Cardiac fibroblast (primary cell): ENCODE data around the gene PARD6G.

Experiments used
- DNase-seq, 2 donors: peaks; one replicate each; pipeline versions ENCODE4 v3.0.0 to v3.0.0-alpha.2; 2010; ENCODE audit warnings: low read depth in 2 of 2
- H3K4me3 ChIP-seq, 2 donors: replicated peaks in 1 of 2; 1 replicate in 1 of 2; 2 replicates in 1 of 2; pipeline ENCODE4 v1.5.1; 2011; ENCODE audit warnings: low read depth in 2 of 2, low read length in 2 of 2, mild to moderate bottlenecking in 2 of 2, moderate library complexity in 1 of 2
- TF ChIP-seq, protein P1 (sequence below): IDR thresholded peaks from one replicate; pipeline ENCODE4 v1.5.1; 2011; ENCODE audit warnings: low read depth, mild to moderate bottlenecking, low read length, inconsistent platforms

PARD6G gene

DNA sequence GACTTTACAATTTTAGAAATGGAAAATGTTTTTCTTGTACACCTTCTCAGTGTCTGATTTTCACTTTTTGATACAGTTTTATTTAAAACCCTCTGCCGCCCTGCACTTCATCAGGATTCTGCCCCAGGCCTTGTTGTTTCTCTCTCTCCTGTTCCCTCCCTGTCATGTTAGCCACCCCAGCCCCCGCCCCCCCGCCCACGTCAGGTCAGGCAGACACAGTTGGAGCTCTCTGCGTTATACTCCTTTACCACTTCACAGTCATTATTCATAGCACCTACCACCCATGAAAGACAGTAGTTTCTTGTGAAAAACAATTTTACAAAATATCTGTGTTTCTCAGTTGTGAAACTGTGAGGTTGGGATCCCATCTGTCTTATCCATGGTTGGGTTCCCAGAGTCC is 116.8 kb downstream of the PARD6G start:
- DNase-seq: no peak
- H3K4me3 ChIP-seq: no peak overlapping the region
- TF ChIP-seq, protein P1, sequence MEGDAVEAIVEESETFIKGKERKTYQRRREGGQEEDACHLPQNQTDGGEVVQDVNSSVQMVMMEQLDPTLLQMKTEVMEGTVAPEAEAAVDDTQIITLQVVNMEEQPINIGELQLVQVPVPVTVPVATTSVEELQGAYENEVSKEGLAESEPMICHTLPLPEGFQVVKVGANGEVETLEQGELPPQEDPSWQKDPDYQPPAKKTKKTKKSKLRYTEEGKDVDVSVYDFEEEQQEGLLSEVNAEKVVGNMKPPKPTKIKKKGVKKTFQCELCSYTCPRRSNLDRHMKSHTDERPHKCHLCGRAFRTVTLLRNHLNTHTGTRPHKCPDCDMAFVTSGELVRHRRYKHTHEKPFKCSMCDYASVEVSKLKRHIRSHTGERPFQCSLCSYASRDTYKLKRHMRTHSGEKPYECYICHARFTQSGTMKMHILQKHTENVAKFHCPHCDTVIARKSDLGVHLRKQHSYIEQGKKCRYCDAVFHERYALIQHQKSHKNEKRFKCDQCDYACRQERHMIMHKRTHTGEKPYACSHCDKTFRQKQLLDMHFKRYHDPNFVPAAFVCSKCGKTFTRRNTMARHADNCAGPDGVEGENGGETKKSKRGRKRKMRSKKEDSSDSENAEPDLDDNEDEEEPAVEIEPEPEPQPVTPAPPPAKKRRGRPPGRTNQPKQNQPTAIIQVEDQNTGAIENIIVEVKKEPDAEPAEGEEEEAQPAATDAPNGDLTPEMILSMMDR: no peak

DNA sequence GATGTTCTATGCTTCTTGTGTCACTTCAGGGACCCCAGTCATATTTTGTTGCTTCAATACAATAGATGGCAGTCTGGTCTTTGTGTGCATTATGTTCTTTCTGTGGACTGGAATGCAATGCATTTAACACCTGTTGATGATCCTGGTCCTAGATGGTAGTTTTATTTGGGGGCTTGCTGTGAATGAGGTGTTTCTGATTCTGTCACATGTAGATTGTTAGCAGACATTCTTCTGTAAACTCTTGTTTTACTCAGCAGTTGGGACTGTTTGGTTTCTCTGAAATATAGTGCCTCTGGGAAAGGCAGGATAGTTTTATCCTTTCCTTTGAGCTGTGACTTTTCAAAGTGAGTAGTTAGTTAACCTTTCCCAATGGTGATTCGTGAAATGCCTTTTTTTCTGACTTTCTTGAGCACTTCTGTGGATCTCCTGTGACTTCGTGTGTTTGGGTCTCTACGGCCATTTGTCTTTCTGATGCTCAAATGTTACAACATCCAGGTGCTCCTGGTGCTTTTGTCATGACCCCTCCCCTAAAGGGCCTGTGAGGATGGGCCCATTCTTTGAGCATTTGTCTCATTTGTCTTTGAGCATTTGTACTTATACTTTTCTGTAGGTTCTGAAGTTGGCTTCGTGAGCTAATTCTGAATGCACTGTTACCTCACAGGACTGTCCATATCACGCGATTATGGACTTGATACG is 117.5 kb downstream of the PARD6G start:
- no peak for DNase-seq
- TF ChIP-seq, protein P1: no peak
- H3K4me3 ChIP-seq: no peak overlapping the region

DNA sequence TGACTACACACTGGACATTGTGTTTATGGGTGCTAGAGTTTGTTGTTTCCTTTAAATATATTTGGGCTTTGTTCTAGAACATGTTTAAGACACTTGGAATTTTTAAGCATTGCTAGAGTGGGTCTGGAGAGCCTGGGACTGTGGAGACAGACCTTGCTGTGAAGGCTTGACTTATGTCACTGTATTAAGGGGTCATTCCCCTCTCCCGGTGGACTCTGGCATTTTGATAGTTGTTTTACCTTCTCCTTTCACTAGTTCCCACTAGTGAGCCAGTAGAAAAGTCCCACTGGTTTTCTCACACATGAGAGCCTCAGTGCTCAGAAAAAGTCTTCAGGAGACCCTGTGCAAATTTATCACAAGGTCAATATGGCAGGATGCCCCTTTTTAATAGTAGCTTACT is 119.7 kb downstream of the PARD6G start:
- DNase-seq: no peak
- TF ChIP-seq, protein P1: no peak
- H3K4me3 ChIP-seq: no peak overlapping the region

DNA sequence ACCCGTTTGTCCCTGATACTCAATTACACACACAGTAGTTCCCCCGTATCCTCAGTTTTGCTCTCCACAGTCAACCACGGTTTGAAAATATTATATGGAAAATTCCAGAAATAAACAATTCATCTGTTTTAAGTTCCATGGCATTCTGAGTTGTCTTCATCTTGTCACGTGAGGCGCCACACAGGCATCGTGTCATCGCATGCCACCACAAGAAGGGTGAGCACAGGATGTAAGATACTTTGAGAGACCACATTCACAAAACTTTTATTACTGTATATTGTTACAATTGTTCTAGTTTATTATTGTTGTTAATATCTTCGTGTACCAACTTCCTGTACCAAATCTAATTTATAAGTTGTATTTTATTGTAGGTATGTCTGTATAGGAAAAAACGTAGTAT is 120.5 kb downstream of the PARD6G start:
- no peak for DNase-seq
- H3K4me3 ChIP-seq: no peak overlapping the region
- TF ChIP-seq, protein P1: no peak

- TF ChIP-seq, protein P1: no peak
- H3K4me3 ChIP-seq: no peak overlapping the region
- no peak for DNase-seq
Observed at GRCh38 chr18:80124131-80124530, 123.2 kb downstream of the PARD6G start.

DNA sequence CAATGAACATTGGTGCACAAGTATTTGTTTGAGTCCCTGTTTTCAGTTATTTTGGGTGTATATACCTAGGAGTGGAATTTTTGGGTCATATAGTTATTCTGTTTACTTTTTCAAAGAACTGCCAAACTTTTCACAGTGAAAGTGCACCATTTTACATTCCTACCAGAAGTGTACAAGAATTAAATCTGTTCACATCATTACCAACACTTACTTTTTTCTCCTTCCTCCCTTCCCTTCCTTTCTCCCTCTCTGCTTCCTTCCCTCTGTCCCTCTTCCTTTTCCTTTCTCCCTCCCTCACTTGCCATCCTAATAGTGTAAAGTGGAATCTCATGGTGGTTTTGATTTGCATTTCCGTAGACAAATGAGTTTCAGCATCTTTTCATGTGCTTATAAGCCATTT is 126.4 kb downstream of the PARD6G start:
- TF ChIP-seq, protein P1: no peak
- no peak for DNase-seq
- H3K4me3 ChIP-seq: no peak overlapping the region

DNA sequence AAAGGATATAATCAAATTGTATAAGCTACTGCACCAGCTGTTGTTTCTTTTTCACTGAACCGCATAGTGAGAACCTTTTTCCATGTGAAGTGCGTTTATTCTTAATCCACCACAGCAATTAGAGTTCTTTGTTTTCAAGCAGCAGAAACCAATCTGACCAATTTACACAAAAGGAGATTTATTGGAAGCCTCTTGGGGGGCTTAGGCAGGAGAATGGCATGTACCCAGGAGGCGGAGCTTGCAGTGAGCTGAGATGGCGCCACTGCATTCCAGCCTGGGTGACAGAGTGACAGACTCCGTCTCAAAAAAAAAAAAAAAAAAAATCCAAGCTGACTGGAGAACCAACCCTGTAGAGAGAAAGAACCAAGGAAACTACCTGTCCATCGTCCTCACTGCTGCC is 128.2 kb downstream of the PARD6G start:
- DNase-seq: no peak
- no peak overlapping the region for H3K4me3 ChIP-seq

More for the DNA sequence above, 128.2 kb downstream of the PARD6G start:
- TF ChIP-seq, protein P1: no peak
